GM18873 (cell line): Measurements from ENCODE around the gene GAB4.
"Not testable (repeated sequence)": the region's sequence is repeated elsewhere in the genome, so short reads cannot be mapped to it uniquely, and the experiment has no call there.

Experiments used
- ATAC-seq: cut with Tn5 transposase; IDR thresholded peaks from one replicate; pipeline ENCODE4 v1.9.1; 2021; ENCODE audit warnings: mild to moderate bottlenecking, moderate library complexity, moderate number of reproducible peaks; ENCODE audit not compliant: unreplicated experiment, low FRiP score

The GAB4 gene, protein sequence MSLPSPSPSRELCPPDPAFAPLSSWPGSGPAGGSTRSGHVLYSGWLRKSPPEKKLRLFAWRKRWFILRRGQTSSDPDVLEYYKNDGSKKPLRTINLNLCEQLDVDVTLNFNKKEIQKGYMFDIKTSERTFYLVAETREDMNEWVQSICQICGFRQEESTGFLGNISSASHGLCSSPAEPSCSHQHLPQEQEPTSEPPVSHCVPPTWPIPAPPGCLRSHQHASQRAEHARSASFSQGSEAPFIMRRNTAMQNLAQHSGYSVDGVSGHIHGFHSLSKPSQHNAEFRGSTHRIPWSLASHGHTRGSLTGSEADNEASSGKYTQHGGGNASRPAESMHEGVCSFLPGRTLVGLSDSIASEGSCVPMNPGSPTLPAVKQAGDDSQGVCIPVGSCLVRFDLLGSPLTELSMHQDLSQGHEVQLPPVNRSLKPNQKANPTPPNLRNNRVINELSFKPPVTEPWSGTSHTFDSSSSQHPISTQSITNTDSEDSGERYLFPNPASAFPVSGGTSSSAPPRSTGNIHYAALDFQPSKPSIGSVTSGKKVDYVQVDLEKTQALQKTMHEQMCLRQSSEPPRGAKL

DNA sequence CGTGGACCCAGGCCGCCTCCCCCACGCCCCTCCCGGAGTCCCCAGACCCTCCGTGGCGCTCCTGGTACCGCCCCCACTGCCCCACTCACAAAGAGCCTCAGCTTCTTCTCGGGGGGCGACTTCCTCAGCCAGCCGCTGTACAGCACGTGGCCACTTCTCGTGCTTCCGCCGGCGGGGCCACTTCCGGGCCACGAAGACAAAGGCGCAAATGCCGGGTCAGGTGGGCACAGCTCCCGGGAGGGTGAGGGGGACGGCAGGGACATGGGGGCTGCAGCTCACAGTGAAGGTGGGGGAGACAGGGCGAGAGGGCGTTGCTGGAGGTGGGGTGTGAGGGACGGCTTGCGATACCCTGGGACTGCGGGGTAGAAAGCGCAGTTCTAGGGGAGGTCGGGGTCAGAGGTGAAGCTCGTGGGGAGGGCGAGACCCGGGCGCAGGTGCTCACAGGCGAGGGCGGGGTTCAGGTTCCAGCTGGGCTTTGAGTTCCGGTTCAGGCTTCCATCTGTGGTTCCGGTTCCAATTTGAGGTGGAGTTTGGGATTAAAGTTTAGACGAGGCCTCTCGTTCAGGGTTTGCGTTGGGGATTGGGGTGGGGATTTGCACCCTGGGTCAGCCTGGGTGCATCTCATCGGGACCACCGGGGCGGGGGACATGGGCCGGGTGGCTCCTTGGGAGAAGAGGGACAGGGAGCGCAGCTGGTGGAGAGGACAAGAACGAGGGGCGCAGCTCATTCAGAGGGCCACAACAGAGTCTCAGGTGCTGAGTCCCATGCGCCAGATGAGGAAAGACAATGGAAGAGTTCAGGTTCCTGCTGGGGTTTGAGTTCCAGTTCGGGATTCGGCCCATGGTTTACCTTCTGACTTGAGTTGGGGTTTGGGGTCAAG is at the start of gene GAB4:
GAB4 (minus strand) TSS at position 371 of the 880 bp plus-strand sequence; CDS start at position 263, 108 bp downstream.
- no peak for ATAC-seq

DNA sequence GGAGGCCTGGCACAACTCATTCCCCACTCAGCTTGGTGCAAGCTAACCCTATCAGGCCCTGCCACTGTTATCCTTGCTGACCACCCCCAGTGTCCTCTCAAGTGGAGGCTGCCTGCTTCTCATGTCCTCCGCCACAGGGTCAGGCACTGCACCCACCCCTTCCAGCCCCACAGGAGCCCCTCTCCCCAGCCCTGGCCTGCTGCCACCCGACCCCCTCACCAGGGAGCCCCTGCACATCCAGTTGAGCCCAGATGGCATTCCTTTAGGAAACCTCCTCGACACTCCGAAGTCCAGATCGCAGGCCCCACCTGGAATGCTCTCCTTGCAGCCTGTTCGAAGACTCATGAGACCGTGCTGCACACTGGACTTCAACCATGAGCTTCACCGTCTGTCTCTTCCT is 48.8 kb upstream of the GAB4 start:
- ATAC-seq: no peak

DNA sequence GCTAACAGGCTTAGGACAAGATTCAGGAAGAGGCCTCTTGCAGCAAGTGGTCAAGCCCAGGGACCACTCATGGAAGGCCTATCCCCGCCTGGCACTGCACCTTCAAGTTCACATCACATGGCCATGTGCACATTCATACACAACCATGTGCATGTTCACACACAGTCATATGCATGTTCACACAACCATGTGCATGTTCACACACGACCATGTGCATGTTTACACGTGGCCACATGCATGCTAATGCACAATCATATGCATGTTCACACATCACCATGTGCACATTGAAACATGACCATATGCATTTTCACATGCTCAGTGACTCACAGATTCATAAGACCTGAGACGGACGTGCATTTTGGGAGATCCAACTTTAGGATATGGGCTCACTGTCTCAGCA is 48.0 kb upstream of the GAB4 start:
- ATAC-seq: no peak

DNA sequence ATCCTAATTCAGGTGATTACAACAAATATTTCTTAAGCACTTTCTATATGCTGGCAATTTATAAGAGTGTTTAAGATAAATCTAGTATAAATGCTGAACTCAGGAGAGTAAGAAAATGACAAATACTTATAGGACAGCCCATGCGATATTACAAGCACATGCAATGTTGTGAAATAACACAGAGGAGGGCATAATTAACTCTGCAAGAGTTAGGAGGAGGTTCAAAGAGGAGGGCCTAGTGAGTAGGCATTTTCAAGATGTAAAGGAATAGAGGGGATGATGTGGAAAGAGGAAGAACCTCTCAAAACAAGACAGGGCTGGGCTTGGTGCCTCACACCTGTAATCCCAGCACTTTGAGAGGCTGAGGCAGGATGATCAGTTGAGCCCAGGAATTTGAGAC is 39.6 kb upstream of the GAB4 start:
- no peak for ATAC-seq

DNA sequence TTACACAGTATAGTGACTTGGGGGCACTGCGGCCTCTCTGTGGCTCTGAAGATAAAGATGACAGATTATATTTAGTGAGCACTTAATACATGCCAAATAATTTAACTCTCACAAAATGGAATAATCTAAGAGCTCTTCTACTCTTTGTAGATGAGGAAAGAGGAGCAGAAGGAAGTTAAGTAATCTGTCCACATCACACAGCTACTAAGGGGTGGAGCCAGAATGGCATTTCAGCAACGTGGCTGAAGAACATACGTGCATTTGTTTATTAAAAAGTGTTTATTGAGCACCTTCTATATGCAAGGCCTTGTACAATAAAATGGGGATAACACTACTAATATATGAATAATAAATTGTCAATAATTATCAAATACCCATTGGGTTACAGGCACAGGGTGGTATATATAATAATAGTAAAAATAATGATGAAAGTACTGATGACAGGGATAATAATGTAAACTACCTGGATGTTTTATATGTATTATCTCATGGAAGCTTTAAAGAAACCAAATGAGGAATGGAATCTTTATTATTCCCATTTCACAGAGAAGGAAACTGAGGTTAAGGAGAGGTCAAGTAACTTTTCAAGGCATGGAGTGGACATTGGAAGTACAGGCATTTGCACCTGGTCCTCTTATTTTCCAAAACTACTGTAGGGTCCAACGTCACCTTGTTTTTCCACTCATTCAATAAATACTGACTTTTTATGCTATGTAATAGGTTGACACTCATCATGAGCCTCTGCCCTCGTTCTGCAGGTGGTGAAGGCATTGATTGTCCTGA is 38.7 kb upstream of the GAB4 start:
- ATAC-seq: no peak

DNA sequence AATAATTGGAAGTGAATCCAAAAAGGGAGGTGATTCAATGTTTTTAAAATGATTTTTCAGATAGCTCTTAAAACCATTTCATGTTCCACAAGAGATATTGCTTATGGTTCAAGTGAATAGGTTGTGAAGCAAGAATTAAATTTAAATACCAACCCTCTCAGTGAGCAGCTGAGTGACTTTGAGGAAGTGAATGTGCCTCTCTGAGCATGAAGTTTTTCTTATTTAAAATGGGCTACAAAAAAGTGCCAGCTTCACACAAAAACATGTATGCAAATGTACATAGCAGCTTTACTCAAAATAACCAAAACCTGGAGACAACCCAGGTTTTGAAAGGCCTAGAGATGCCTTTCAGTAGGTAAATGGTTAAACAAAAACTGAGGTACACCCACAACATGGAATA is 35.5 kb upstream of the GAB4 start:
- ATAC-seq: no peak

DNA sequence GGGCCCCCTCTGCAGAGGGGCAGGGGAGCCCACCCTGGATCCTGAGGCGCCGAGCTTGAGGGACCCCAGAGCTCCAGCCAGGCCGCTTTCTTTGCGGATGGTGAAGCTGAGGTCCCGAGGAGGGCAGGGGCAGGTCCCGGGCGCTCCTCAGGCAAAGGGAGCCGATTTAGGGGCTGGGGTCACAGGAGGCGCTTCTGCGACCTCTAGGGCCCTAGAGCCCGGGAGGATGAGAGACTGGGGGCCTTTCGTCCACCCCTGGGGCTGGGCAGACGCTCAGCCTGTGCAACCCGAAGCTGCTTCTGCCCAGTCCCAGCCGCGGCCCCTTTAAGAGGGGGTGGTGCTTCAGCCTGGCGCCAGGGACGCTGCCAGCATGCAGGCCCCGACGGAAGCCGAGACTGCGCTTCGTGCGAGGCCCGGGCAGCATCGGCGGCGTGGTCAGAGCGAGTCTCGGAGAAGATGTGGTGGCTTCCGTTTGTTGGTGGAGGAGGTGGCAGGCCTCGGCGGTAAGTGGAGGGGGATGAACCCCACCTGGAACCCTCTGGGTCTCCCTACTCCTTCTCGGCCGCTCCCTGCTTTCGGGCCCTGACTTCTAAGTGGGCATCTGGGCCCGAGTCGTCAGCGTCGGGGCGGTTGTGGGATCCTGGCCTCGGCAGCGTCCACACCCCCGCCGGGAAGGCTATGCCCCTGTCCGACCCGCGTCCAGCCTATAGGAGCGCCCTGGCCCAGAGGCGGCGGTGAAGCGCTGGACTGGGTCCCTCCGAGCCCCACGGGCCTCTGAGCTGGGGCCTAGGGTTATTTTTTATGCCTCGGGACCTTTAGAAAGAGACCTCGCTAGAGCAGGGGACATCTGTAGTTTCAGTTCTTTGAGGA is 29.1 kb upstream of the GAB4 start:
- ATAC-seq: peak; percentile 52

DNA sequence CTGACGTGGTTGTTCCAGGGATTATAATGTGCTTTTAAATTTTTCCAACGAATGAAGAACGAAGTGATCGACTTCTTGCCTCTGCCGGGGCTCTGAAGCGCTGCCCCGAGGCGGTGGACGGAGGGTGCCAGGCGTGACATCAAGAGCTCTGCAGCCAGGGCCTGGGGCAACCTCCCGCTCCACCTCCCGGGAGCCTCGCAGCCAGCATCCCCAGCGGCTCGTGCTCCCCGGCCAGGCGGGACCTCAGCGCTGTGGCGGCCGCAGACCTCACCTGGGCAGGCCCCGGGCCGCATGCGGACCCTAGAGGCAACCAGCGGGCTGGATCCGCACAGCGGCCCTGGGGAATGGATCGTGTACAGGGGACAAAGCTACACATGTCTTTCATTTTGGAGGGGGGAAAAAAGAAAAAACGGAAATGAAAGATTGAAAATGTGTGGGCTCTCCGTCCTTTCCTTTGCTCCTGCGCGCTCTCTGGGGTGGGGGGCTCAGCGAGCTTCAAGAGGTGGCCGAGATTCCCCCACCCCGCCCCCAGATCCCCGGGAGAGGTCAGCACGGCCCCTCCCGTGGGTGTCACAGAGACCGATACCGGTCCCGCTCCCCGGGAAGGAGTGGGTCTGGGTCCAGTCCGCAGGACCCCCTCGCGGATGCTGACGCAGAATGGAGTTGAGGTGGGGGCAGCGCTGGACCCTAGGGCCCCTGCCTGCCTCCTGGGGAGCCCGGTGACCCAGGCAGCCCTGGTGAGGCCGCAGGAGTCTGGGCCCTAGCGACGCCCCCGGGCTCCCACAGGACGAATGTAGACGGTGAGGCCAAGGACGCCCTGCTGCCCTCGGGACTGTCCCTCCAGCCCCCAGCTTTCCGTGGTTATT is 28.2 kb upstream of the GAB4 start:
- ATAC-seq: peak; percentile 12

DNA sequence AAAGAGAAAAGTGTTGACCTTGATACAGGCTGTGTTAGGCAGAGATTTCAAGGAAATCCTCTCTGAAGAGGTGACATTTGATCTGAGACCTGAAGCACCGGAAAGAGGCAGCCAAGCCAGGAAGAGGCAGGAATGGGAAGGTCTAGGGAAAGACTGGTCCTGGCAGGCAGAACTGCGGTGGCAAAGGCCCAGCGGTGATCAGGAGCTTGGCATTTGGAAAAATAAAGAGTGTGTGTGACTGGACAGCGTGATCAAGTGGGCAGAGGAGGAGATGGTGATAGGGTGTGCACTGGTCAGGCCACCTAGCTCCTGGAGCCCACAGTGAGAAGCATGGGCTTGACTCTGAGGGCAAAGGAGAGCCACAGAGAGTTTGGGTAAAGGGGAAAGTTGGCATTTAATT is 27.2 kb upstream of the GAB4 start:
- ATAC-seq: no peak

- ATAC-seq: not testable (repeated sequence)
Measured at GRCh38 chr22:17034532-17034931, 26.5 kb upstream of the GAB4 start.

DNA sequence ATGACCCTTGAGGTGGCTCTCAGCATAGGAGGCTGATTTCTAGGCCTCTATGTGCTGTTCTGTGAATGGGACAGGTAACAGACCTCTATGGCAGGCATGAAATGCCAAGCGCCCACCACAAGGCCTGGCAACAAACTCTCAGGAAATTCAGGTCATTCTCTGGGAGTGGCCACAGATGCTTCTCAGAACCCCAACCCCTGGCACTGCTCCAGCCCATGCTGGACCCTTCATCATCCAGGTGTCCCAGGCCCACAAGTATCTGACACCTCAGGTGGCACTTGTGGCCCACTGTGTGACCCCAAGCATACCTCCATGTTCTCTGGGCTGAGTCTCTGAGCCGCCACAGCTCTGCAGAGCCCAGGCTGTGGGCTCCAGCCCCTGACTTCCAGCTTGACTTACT is 24.3 kb upstream of the GAB4 start:
- ATAC-seq: not testable (repeated sequence)

GRCh38 chr22:17024380-17024779 is 16.4 kb upstream of the GAB4 start:
- not testable (repeated sequence) for ATAC-seq

- ATAC-seq: not testable (repeated sequence)
Measured at GRCh38 chr22:17015552-17015951, 7.5 kb upstream of the GAB4 start.

- ATAC-seq: not testable (repeated sequence)
Measured at GRCh38 chr22:17014101-17014440, 6.0 kb upstream of the GAB4 start.

DNA sequence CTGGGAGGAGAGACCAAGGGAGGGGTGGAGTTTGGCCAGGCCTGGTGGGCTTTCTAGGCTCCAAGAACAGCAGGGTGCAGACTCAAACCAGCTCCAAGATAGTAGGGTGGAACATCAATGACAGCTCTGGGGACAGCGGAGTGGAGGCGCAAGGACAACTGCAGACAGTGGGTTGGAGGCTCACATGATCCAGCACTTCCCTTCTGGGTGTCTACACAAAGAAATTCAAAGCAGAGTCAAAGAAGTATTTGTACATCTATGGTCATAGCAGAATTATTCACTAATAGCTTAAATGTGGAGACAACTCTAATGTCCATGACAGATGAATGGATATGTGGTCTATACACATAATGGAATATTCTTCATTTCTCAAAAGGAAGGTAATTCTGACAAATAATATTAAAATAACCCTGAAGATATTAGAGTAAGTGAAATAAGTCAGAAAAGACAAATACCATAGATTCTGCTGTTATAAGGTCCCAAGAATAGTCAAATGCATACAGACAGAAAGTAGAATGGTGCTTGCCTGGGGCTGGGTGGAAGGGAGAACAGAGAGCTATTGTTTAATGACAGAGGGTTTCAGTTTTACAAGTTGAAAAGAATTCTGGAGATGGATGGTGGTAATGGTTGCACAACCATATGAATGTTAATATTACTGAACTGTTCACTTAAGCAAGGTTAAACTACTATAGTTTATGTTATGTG is 5.5 kb upstream of the GAB4 start:
- no peak for ATAC-seq

- ATAC-seq: no peak
Measured at GRCh38 chr22:17012267-17012666, 4.2 kb upstream of the GAB4 start.

DNA sequence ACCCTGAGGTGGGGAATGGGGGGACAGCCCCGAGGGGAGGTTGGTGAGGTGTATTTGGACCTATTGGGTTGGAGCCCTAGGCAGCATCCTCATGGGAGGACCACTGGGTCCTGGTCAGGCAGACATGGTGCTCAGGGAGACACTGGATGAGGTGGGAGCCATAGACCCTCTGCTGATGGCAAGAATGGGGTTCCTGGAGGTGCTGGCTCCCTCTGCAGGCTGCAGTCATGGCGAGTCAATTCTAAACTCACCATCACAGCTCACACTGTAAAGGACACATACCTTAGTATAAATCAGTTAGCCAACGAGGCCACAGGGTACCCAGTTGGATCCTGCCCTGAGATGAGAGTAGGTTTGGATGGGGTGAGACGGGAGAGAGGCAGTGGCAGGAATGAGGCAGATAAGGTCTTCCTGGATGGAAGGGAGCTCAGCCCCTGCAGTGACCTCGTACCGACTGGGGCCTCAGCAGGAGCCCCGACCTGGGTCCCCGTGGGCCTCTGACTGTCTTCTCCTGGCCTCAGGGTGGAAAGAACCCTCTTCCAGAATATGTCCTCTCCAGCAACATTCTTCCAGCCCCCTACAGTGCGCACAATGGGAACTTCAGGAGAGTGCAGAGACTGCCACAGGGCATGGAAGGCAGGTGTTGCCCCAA is 1.7 kb upstream of the GAB4 start:
- no peak for ATAC-seq

DNA sequence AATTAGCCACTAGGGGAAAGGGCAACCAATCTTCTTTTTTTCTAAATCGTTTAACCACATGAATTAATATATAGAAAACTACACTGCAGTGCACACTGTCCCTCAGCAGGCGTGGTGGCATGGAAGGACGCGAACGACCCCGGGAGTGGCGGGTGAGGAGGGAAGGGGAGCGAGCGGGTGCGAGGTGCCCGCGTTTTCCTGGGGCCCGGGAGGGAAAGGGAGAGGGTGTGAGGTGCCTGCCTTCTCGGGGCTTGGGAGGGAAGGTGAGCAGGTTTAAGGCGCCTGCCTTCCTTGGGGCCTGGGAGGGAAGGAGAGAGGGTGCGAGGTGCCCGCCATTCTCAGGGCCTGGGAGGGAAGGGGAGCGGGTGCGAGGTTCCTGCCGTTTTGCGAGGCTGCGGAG is 765 bp downstream of the GAB4 start:
- no peak for ATAC-seq
